DND-41 (cell line): Measurements from ENCODE around the gene LMF1.
"Not testable (repeated sequence)": the region's sequence is repeated elsewhere in the genome, so short reads cannot be mapped to it uniquely, and the experiment has no call there.

ENCODE experiments used
- ATAC-seq: fragments of 200-7000 bp; cut with Tn5 transposase; 3 replicates; pipeline ENCODE4 v1.9.1; 2021; ENCODE audit warnings: low read depth; ENCODE audit not compliant: insufficient read depth
- DNase-seq: peaks from one replicate; pipeline ENCODE4 v3.0.0-alpha.2; 2020
- H2AFZ ChIP-seq: 2 replicates; pipeline ENCODE4 v1.6.0; 2012; ENCODE audit warnings: low read depth, low read length
- H3K27ac ChIP-seq: 2 replicates; pipeline ENCODE4 v1.5.1; 2012; ENCODE audit warnings: low read length, inconsistent platforms
- H3K27me3 ChIP-seq: fragments of 200-600 bp; sonication (generic); 2 replicates; pipeline ENCODE4 v1.6.0; 2012; ENCODE audit warnings: low read length, mild to moderate bottlenecking, inconsistent platforms; ENCODE audit not compliant: insufficient read depth, poor library complexity
- H3K36me3 ChIP-seq: 2 replicates; pipeline ENCODE4 v1.5.1; 2012; ENCODE audit warnings: low read length, inconsistent platforms; ENCODE audit not compliant: insufficient read depth
- H3K4me1 ChIP-seq: 2 replicates; pipeline ENCODE4 v1.5.1; 2012; ENCODE audit warnings: mild to moderate bottlenecking, low read length; ENCODE audit not compliant: insufficient read depth
- H3K4me2 ChIP-seq: 2 replicates; pipeline ENCODE4 v1.6.0; 2012; ENCODE audit warnings: mild to moderate bottlenecking, moderate library complexity, low read length, inconsistent platforms; ENCODE audit not compliant: insufficient read depth
- H3K4me3 ChIP-seq, 2 experiments: fragments of 200-600 bp in 1 of 2; shearing (Covaris generic) in 1 of 2; 2 replicates each; pipeline ENCODE4 v1.5.1; 2012 to 2016; ENCODE audit warnings: inconsistent platforms in 2 of 2, low read length in 2 of 2, mild to moderate bottlenecking in 2 of 2, low read depth in 1 of 2, moderate library complexity in 1 of 2
- H3K79me2 ChIP-seq: 2 replicates; pipeline ENCODE4 v1.6.0; 2012; ENCODE audit warnings: low read length, inconsistent platforms; ENCODE audit not compliant: insufficient read depth
- H3K9ac ChIP-seq: 2 replicates; pipeline ENCODE4 v1.6.0; 2012; ENCODE audit warnings: low read depth, mild to moderate bottlenecking, inconsistent platforms, low read length, moderate library complexity
- H3K9me3 ChIP-seq: 2 replicates; pipeline ENCODE4 v1.5.1; 2012; ENCODE audit warnings: low read length, moderate library complexity, mild to moderate bottlenecking, inconsistent platforms; ENCODE audit not compliant: insufficient read depth, severe bottlenecking
- H4K20me1 ChIP-seq: 2 replicates; pipeline ENCODE4 v1.6.0; 2012; ENCODE audit warnings: low read length; ENCODE audit not compliant: insufficient read depth
- EZH2 ChIP-seq: IDR thresholded peaks from 3 replicates; pipeline ENCODE4 v1.6.1; 2012; ENCODE audit warnings: borderline replicate concordance, low read depth, mild to moderate bottlenecking, moderate library complexity, low read length, inconsistent platforms; ENCODE audit not compliant: severe bottlenecking
- TF ChIP-seq, protein P1 (sequence below): IDR thresholded peaks from 2 replicates; pipeline ENCODE4 v1.5.1; 2012; ENCODE audit warnings: borderline replicate concordance, low read length, moderate library complexity, mild to moderate bottlenecking; ENCODE audit not compliant: poor library complexity, severe bottlenecking; ENCODE audit errors: extremely low read depth

The LMF1 gene

GRCh38 chr16:885391-885790 is 85.4 kb downstream of the LMF1 start:
- H3K4me2 ChIP-seq: no peak overlapping the region
- TF ChIP-seq, protein P1, sequence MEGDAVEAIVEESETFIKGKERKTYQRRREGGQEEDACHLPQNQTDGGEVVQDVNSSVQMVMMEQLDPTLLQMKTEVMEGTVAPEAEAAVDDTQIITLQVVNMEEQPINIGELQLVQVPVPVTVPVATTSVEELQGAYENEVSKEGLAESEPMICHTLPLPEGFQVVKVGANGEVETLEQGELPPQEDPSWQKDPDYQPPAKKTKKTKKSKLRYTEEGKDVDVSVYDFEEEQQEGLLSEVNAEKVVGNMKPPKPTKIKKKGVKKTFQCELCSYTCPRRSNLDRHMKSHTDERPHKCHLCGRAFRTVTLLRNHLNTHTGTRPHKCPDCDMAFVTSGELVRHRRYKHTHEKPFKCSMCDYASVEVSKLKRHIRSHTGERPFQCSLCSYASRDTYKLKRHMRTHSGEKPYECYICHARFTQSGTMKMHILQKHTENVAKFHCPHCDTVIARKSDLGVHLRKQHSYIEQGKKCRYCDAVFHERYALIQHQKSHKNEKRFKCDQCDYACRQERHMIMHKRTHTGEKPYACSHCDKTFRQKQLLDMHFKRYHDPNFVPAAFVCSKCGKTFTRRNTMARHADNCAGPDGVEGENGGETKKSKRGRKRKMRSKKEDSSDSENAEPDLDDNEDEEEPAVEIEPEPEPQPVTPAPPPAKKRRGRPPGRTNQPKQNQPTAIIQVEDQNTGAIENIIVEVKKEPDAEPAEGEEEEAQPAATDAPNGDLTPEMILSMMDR: no peak
- no peak for TF ChIP-seq EZH2
- H3K4me1 ChIP-seq: no peaks in the 10 kb centered on the region
- no peak overlapping the region for H3K27ac ChIP-seq
- no peaks in the 10 kb centered on the region for H3K79me2 ChIP-seq
- H2AFZ ChIP-seq: no peak overlapping the region
- ATAC-seq (no peak), DNase-seq (no peak)
- H3K9ac ChIP-seq: no peak overlapping the region
- no peaks in the 10 kb centered on the region for H3K27me3 ChIP-seq
- H3K4me3 ChIP-seq: no peak overlapping the region
- H3K9me3 ChIP-seq: peaks cover 6% of the 10 kb centered on the region
- no peaks in the 10 kb centered on the region for H4K20me1 ChIP-seq
- H3K36me3 ChIP-seq: no peaks in the 10 kb centered on the region; the same call in none of the 2 replicates

GRCh38 chr16:884232-884631 is 86.6 kb downstream of the LMF1 start:
- ATAC-seq: no peak
- Histone ChIP-seq H3K9me3 (peaks cover 6% of the 10 kb centered on the region), H3K27me3 (no peaks in the 10 kb centered on the region), H3K36me3 (no peaks in the 10 kb centered on the region; the same call in none of the 2 replicates), H3K79me2 (no peaks in the 10 kb centered on the region), H2AFZ (no peak overlapping the region), H3K4me3 (no peak overlapping the region), H4K20me1 (no peaks in the 10 kb centered on the region), H3K9ac (no peak overlapping the region), H3K27ac (no peak overlapping the region), H3K4me2 (no peak overlapping the region), H3K4me1 (no peaks in the 10 kb centered on the region)
- TF ChIP-seq, protein P1: no peak
- no peak for TF ChIP-seq EZH2
- no peak for DNase-seq

DNA sequence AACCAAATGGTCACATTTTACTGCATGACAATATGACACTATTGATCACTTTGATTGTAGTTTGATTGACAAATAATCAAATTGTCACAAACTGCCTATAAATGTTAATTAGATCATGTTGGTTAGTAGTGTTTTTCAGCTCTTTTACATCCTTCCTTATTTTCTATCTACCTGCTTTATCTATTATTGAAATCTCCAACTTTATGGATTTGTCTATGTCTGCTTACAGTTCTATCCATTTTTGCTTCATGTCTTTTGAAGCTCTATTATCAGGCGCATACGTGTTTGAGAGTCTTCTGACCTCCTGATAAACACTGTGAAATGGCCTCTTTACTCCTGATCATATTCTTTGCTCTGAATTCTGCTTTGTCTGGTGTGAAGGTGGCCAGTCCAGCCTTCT is 87.0 kb downstream of the LMF1 start:
- no peak overlapping the region for H3K9ac ChIP-seq
- H2AFZ ChIP-seq: no peak overlapping the region
- no peaks in the 10 kb centered on the region; the same call in none of the 2 replicates for H3K36me3 ChIP-seq
- H3K27ac ChIP-seq: no peak overlapping the region
- TF ChIP-seq, protein P1: no peak
- no peak for TF ChIP-seq EZH2
- no peak overlapping the region for H3K4me3 ChIP-seq
- DNase-seq (no peak), ATAC-seq (no peak)
- H3K4me2 ChIP-seq: no peak overlapping the region
- peaks cover 6% of the 10 kb centered on the region for H3K9me3 ChIP-seq
- H3K4me1 ChIP-seq: no peaks in the 10 kb centered on the region
- no peaks in the 10 kb centered on the region for H4K20me1 ChIP-seq
- H3K79me2 ChIP-seq: no peaks in the 10 kb centered on the region
- no peaks in the 10 kb centered on the region for H3K27me3 ChIP-seq

DNA sequence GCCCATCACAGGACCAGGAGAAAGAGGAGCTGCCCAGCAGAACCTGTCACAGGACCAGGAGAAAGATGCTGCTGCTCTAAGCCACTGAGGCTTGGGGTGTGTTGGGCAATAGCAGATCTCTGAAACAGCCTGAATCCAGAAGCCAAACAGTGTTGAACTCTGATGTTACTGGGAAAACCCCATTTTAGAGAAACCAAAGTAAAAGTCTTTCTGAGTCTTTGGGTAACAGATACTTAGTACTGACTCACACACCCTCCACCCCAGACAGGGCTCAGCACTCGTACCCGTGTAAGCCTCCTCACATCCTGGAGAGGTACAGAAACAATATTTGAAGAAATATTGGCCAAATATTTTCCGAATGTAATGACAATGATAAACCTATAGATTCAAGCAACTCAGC is 87.4 kb downstream of the LMF1 start:
- peaks cover 6% of the 10 kb centered on the region for H3K9me3 ChIP-seq
- no peak overlapping the region for H3K4me3 ChIP-seq
- DNase-seq (no peak), ATAC-seq (no peak)
- H3K36me3 ChIP-seq: no peaks in the 10 kb centered on the region; the same call in none of the 2 replicates
- no peaks in the 10 kb centered on the region for H3K4me1 ChIP-seq
- H3K79me2 ChIP-seq: no peaks in the 10 kb centered on the region
- H3K27me3 ChIP-seq: no peaks in the 10 kb centered on the region
- no peak overlapping the region for H3K9ac ChIP-seq
- TF ChIP-seq EZH2: no peak
- TF ChIP-seq, protein P1: no peak
- no peak overlapping the region for H2AFZ ChIP-seq
- no peak overlapping the region for H3K4me2 ChIP-seq
- no peak overlapping the region for H3K27ac ChIP-seq
- H4K20me1 ChIP-seq: no peaks in the 10 kb centered on the region

DNA sequence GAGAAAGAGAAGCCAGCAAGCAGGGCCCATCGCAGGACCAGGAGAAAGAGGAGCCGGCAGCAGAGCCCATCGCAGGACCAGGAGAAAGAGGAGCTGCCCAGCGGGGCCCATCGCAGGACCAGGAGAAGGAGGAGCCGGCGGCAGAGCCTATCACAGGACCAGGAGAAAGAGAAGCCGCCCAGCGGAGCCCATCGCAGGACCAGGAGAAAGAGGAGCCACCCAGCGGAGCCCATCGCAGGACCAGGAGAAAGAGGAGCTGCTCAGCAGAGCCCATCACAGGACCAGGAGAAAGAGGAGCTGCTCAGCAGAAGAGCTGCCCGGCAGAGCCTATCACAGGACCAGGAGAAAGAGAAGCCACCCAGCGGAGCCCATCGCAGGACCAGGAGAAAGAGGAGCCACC is 88.1 kb downstream of the LMF1 start:
- not testable (repeated sequence) for H4K20me1 ChIP-seq, ATAC-seq, H3K4me3 ChIP-seq, H3K9ac ChIP-seq, H3K27ac ChIP-seq, DNase-seq, H3K9me3 ChIP-seq, H3K4me1 ChIP-seq, H2AFZ ChIP-seq, H3K27me3 ChIP-seq, H3K4me2 ChIP-seq, H3K79me2 ChIP-seq, H3K36me3 ChIP-seq
